ENCODE results near the gene ZNF536. TPM values are rescaled to one million over a fixed set of nuclear protein-coding genes. Genes with fewer than 3 reads are reported as not detected.

Gene ZNF536
- total and polyA plus RNA-seq, 3 donors from 2014 or later: 6.6 to 57.6 (median 35.1) TPM

DNA sequence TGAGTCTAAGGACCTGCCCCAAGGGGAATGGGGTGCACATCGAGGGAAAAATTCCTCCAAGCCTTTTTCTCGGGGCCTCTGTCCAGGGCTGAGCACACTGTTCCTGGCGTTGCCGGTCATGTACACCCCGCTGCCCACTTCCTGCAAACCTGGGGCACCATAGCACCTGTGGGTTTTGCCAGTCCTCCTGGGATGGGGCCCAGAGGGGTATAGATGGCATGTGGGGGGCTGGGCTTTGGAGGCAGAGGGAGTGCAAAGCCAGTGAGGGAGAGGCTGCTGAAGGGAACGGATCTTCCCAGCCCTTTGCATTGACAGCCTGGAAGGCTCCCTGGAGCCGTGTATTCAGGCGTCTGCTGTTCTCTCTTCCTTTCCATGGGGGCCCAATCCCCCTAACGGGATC lies 187.3 kb downstream of the ZNF536 start:
- WGBS, 2 donors: 87 to 90% methylated on average over 7 to 9 of the region's 9 CpGs
- no peaks in the 10 kb centered on the region for H3K9me3 ChIP-seq
- no peak overlapping the region for H3K27ac ChIP-seq
- H3K36me3 ChIP-seq (ENCODE audit: low read depth, missing control alignments): no peaks in the 10 kb centered on the region
- intact Hi-C loops (cut with DNase I; ENCODE audit: low total_unique reads): no loop called here
- H3K4me3 ChIP-seq: no peak overlapping the region
- TF ChIP-seq POLR2A (IDR thresholded peaks at IDR 0.05): no peak
- TF ChIP-seq, protein P1, sequence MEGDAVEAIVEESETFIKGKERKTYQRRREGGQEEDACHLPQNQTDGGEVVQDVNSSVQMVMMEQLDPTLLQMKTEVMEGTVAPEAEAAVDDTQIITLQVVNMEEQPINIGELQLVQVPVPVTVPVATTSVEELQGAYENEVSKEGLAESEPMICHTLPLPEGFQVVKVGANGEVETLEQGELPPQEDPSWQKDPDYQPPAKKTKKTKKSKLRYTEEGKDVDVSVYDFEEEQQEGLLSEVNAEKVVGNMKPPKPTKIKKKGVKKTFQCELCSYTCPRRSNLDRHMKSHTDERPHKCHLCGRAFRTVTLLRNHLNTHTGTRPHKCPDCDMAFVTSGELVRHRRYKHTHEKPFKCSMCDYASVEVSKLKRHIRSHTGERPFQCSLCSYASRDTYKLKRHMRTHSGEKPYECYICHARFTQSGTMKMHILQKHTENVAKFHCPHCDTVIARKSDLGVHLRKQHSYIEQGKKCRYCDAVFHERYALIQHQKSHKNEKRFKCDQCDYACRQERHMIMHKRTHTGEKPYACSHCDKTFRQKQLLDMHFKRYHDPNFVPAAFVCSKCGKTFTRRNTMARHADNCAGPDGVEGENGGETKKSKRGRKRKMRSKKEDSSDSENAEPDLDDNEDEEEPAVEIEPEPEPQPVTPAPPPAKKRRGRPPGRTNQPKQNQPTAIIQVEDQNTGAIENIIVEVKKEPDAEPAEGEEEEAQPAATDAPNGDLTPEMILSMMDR (IDR thresholded peaks at IDR 0.05): no peak
- DNase-seq: no peak
- no peaks in the 10 kb centered on the region for H3K27me3 ChIP-seq
- no peaks in the 10 kb centered on the region for H3K4me1 ChIP-seq

DNA sequence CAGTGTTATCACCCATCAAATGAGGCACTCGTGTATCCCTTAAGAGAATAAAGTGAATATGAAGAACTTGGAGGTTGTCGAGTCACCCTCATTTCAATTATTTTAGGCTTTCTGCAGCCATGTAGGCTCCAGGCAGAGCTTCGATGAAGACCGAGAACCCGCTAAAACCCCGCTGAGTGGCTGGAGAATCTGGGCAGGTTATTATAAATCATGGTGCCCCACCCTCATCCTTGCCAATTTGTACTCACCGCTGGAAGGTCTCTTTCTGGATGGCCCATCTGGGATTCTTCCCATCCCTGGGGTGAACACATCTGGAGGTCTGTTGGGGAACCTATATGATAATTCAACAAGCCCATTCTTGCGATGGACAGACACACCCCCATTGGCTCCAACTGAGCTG lies 190.8 kb downstream of the ZNF536 start:
- intact Hi-C loops (cut with DNase I; ENCODE audit: low total_unique reads): no loop called here
- TF ChIP-seq POLR2A (IDR thresholded peaks at IDR 0.05): no peak
- TF ChIP-seq, protein P1 (IDR thresholded peaks at IDR 0.05): no peak
- Histone ChIP-seq H3K36me3 (ENCODE audit: low read depth, missing control alignments) (no peaks in the 10 kb centered on the region), H3K4me1 (no peaks in the 10 kb centered on the region), H3K9me3 (no peaks in the 10 kb centered on the region), H3K27ac (no peak overlapping the region), H3K27me3 (no peaks in the 10 kb centered on the region), H3K4me3 (no peak overlapping the region)
- DNase-seq: no peak
- 90 to 97% methylated on average over 8 of the region's 8 CpGs for WGBS, 2 donors

GRCh38 chr19:30563691-30564090 lies 191.5 kb downstream of the ZNF536 start:
- Histone ChIP-seq H3K27me3 (no peaks in the 10 kb centered on the region), H3K27ac (no peak overlapping the region), H3K9me3 (no peaks in the 10 kb centered on the region), H3K4me1 (no peaks in the 10 kb centered on the region), H3K36me3 (ENCODE audit: low read depth, missing control alignments) (no peaks in the 10 kb centered on the region), H3K4me3 (no peak overlapping the region)
- no peak for DNase-seq
- TF ChIP-seq, protein P1 (IDR thresholded peaks at IDR 0.05): no peak
- TF ChIP-seq POLR2A (IDR thresholded peaks at IDR 0.05): no peak
- intact Hi-C loops (cut with DNase I; ENCODE audit: low total_unique reads): no loop called here
- 94% methylated on average over 3 of the region's 3 CpGs; no CpG with 5 or more reads in 1 of the 2 donors for WGBS, 2 donors

GRCh38 chr19:30564551-30565011 lies 192.4 kb downstream of the ZNF536 start:
- Histone ChIP-seq H3K36me3 (ENCODE audit: low read depth, missing control alignments) (no peaks in the 10 kb centered on the region), H3K4me3 (no peak overlapping the region), H3K9me3 (no peaks in the 10 kb centered on the region), H3K4me1 (no peaks in the 10 kb centered on the region), H3K27ac (no peak overlapping the region), H3K27me3 (no peaks in the 10 kb centered on the region)
- whole genome bisulfite sequencing, 2 donors: 55 to 61% methylated on average over 11 of the region's 11 CpGs
- DNase-seq: no peak
- intact Hi-C loops (cut with DNase I; ENCODE audit: low total_unique reads): no loop called here
- TF ChIP-seq, protein P1 (IDR thresholded peaks at IDR 0.05): no peak
- no peak for TF ChIP-seq POLR2A (IDR thresholded peaks at IDR 0.05)

DNA sequence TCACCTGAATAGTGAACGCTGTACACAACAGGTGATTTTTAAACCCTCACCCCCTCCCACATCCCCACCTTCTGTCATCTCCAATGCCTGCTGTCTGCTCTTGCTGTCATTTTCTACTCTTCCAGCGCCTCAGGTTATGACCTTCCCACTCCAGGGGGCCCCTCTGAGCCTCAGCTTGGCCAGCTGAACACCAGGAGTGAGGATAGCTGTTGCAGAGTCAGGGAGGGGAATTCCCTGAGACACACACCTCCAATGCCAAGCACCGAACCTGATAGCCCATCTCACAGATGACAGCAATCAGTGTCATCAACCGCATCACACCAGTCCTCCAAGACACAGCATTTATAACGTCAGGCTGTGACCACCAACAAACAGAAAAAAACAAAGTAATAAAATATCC lies 193.5 kb downstream of the ZNF536 start:
- H3K4me3 ChIP-seq: no peak overlapping the region
- no peak for DNase-seq
- no peaks in the 10 kb centered on the region for H3K36me3 ChIP-seq (ENCODE audit: low read depth, missing control alignments)
- H3K27me3 ChIP-seq: no peaks in the 10 kb centered on the region
- no peak for TF ChIP-seq POLR2A (IDR thresholded peaks at IDR 0.05)
- TF ChIP-seq, protein P1 (IDR thresholded peaks at IDR 0.05): no peak
- no peaks in the 10 kb centered on the region for H3K9me3 ChIP-seq
- H3K27ac ChIP-seq: no peak overlapping the region
- no peaks in the 10 kb centered on the region for H3K4me1 ChIP-seq
- 69 to 77% methylated on average over 5 of the region's 5 CpGs for WGBS, 2 donors
- intact Hi-C loops (cut with DNase I; ENCODE audit: low total_unique reads): no loop called here
